HCT116 (cell line): ENCODE data around the gene CLN5. TPM values are rescaled to one million over a fixed set of nuclear protein-coding genes. Genes with fewer than 3 reads are reported as not detected.

ENCODE experiments used
- ATAC-seq: fragments of 200-7000 bp; cut with Tn5 transposase; 2 replicates; pipeline ENCODE4 v1.9.1; 2020; ENCODE audit warnings: mild to moderate bottlenecking, moderate library complexity
- BruUV-seq: library from RNA; stranded (reverse); fragments of 400-500 nt; replicated peaks from 2 replicates; lab custom pipeline; 2021; lab: Mats Ljungman, UMichigan
- CTCF ChIA-PET: fragments of 300-600 bp; sonication (Branson Sonifier 250); formaldehyde crosslinking; loops from one replicate; lab custom pipeline; 2021; ENCODE audit warnings: antibody characterized with exemption; lab: Charles Lee
- POLR2A ChIA-PET: fragments of 300-600, 350-600 bp; sonication (Branson Sonifier 250); formaldehyde crosslinking; loops from one replicate; lab custom pipeline; 2021; ENCODE audit warnings: antibody characterized with exemption; lab: Charles Lee
- RAD21 ChIA-PET, 2 experiments: fragments of 300-600 bp; sonication (Branson Sonifier 250); formaldehyde crosslinking; loops; one replicate each; lab custom pipeline; 2023; ENCODE audit warnings: low total read pairs in 2 of 2; ENCODE audit not compliant: uncharacterized antibody in 2 of 2, unreplicated experiment in 2 of 2, low non-redundant PET in 1 of 2; lab: Charles Lee
- DNase-seq: peaks from one replicate; pipeline ENCODE4 v3.0.0-alpha.2; 2010; ENCODE audit warnings: low read depth, low spot score
- H2AFZ ChIP-seq: fragments of 200-600 bp; shearing (Covaris generic), sonication (generic); 2 replicates; pipeline ENCODE4 v1.6.1; 2017; ENCODE audit warnings: low read depth, mixed run types, mixed read lengths, antibody characterized with exemption, low read length; ENCODE audit not compliant: poor library complexity, severe bottlenecking
- H3K27ac ChIP-seq: 2 replicates; pipeline ENCODE4 v1.5.1; 2012; ENCODE audit warnings: low read depth, low read length
- H3K27me3 ChIP-seq: fragments of 200-600 bp; sonication (generic); 2 replicates; pipeline ENCODE4 v1.6.1; 2016; ENCODE audit warnings: mixed run types, low read length, mixed read lengths; ENCODE audit not compliant: insufficient read depth
- H3K36me3 ChIP-seq, 2 experiments: fragments of 200-500 bp in 1 of 2; fragments of 200-600 bp in 1 of 2; sonication (Bioruptor generic) in 1 of 2; sonication (generic) in 1 of 2; 2 replicates each; pipeline versions ENCODE4 v1.5.1 to v1.6.1; 2014 to 2016; ENCODE audit warnings: low read length in 2 of 2, inconsistent platforms in 1 of 2, mixed read lengths in 1 of 2, mixed run types in 1 of 2; ENCODE audit not compliant: insufficient read depth in 2 of 2, control insufficient read depth in 1 of 2
- H3K4me1 ChIP-seq, 2 experiments: fragments of 200-600 bp in 1 of 2; sonication (generic) in 1 of 2; 2 replicates each; pipeline versions ENCODE4 v1.5.1 to v1.6.1; 2012 to 2017; ENCODE audit warnings: low read length in 2 of 2, inconsistent platforms in 1 of 2, mild to moderate bottlenecking in 1 of 2, mixed read lengths in 1 of 2, mixed run types in 1 of 2, moderate library complexity in 1 of 2; ENCODE audit not compliant: insufficient read depth in 2 of 2, control insufficient read depth in 1 of 2
- H3K4me2 ChIP-seq: fragments of 200-600 bp; sonication (generic); 2 replicates; pipeline ENCODE4 v1.6.1; 2017; ENCODE audit warnings: mixed run types, low read length, mixed read lengths
- H3K4me3 ChIP-seq, 2 experiments: fragments of 200-600 bp in 1 of 2; sonication (generic) in 1 of 2; replicated peaks in 1 of 2; 2 replicates each; pipeline ENCODE4 v1.5.1; 2011 to 2016; ENCODE audit warnings: low read length in 2 of 2, control low read depth in 1 of 2, low read depth in 1 of 2, mild to moderate bottlenecking in 1 of 2, mixed read lengths in 1 of 2, mixed run types in 1 of 2
- H3K79me2 ChIP-seq: fragments of 200-600 bp; sonication (generic); 2 replicates; pipeline ENCODE4 v1.6.1; 2017; ENCODE audit warnings: mild to moderate bottlenecking, mixed run types, low read length, moderate library complexity, mixed read lengths; ENCODE audit not compliant: insufficient read depth
- H3K9ac ChIP-seq: fragments of 200-600 bp; sonication (generic); 2 replicates; pipeline ENCODE4 v1.6.1; 2016; ENCODE audit warnings: low read length, mixed read lengths
- H3K9me2 ChIP-seq: fragments of 200-600 bp; sonication (generic), shearing (Covaris generic); 2 replicates; pipeline ENCODE4 v1.6.1; 2017; ENCODE audit warnings: mixed run types, mild to moderate bottlenecking, moderate library complexity; ENCODE audit not compliant: insufficient read depth
- H3K9me3 ChIP-seq, 2 experiments: fragments of 200-500 bp in 1 of 2; fragments of 200-600 bp in 1 of 2; sonication (Bioruptor generic) in 1 of 2; sonication (generic) in 1 of 2; 2 replicates each; pipeline ENCODE4 v1.6.1; 2014 to 2017; ENCODE audit warnings: low read length in 2 of 2, mixed read lengths in 2 of 2, inconsistent platforms in 1 of 2, low read depth in 1 of 2, mild to moderate bottlenecking in 1 of 2, mixed run types in 1 of 2, moderate library complexity in 1 of 2; ENCODE audit not compliant: control insufficient read depth in 1 of 2, insufficient read depth in 1 of 2
- H4K20me1 ChIP-seq: fragments of 200-600 bp; sonication (generic), shearing (Covaris generic); 2 replicates; pipeline ENCODE4 v1.6.1; 2017; ENCODE audit warnings: mixed run types, mild to moderate bottlenecking, moderate library complexity; ENCODE audit not compliant: insufficient read depth
- CBX3 ChIP-seq: IDR thresholded peaks from 2 replicates; pipeline ENCODE4 v1.6.1; 2012; ENCODE audit warnings: low read depth
- CEBPB ChIP-seq: IDR thresholded peaks from 2 replicates; pipeline ENCODE4 v1.6.1; 2012; ENCODE audit warnings: low read depth
- ELF1 ChIP-seq: IDR thresholded peaks from 2 replicates; pipeline ENCODE4 v1.6.1; 2012; ENCODE audit warnings: low read depth, borderline replicate concordance
- EZH2 ChIP-seq: fragments of 200-600 bp; sonication (generic); IDR thresholded peaks from 2 replicates; pipeline ENCODE4 v1.6.1; 2017; ENCODE audit warnings: antibody characterized with exemption, mixed run types
- JUND ChIP-seq: IDR thresholded peaks from 2 replicates; pipeline ENCODE4 v1.6.1; 2012
- YY1 ChIP-seq: IDR thresholded peaks from 2 replicates; pipeline ENCODE4 v1.6.1; 2011; ENCODE audit warnings: low read length, low read depth, moderate library complexity, mild to moderate bottlenecking; ENCODE audit not compliant: insufficient replicate concordance; ENCODE audit errors: extremely low read depth
- intact Hi-C: fragments of 100-400 bp; cut with micrococcal nuclease; formaldehyde crosslinking; loops from 2 replicates; pipeline ENCODE4 v1.10.0; 2022
- total RNA-seq: library from RNA; stranded (reverse); gene quantifications from one replicate; pipeline ENCODE4 v1.2.1, GENCODE V29; 2021; ENCODE audit not compliant: unreplicated experiment
- TF ChIP-seq, protein P1 (sequence below), 3 experiments: fragments of 200-600 bp in 1 of 3; sonication (generic) in 1 of 3; IDR thresholded peaks in 2 of 3; conservative IDR thresholded peaks in 1 of 3; 2 replicates each; pipeline ENCODE4 v1.5.1; 2012 to 2017; ENCODE audit warnings: low read depth in 2 of 3, low read length in 2 of 3, antibody characterized with exemption in 1 of 3, borderline replicate concordance in 1 of 3, control low read depth in 1 of 3, mild to moderate bottlenecking in 1 of 3, mixed read lengths in 1 of 3, mixed run types in 1 of 3, moderate library complexity in 1 of 3; ENCODE audit not compliant: insufficient read depth in 1 of 3
- TF ChIP-seq, protein P2 (sequence below): IDR thresholded peaks from 2 replicates; pipeline ENCODE4 v1.6.1; 2011; ENCODE audit warnings: mild to moderate bottlenecking, low read length, moderate library complexity; ENCODE audit not compliant: insufficient replicate concordance; ENCODE audit errors: extremely low read depth
- TF ChIP-seq, protein P3 (sequence below): IDR thresholded peaks from 2 replicates; pipeline ENCODE4 v1.6.1; 2012

Gene CLN5
- total RNA-seq, 1 experiment from 2014 or later, result 21.4 TPM

DNA sequence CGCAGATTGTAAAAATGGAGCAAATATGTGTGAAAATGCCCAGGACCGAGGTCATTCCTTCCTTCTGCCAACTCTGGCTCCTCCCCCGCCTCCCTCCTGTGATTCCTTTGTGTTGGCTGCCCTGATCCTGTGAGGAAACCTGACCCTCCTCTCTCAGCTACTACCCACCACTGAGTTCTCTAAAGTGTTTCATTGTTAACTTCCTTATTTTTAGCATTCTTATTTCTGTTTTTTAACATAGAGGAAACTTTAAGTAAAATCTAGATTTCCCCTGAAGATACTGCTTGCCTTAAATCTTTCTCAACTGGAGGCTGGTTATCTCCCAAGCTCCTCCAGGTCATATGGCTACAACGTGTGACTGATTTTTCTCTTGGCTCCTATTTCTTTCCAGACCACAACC lies 56.8 kb downstream of the CLN5 start:
- no peaks in the 10 kb centered on the region for H3K4me1 ChIP-seq
- TF ChIP-seq ELF1 (no peak), YY1 (no peak), CEBPB (no peak)
- H3K27ac ChIP-seq, result no peak overlapping the region
- no peaks in the 10 kb centered on the region for H3K9me3 ChIP-seq
- intact Hi-C loops, result no loop called here
- ATAC-seq (no peak), DNase-seq (no peak)
- no peak overlapping the region for H3K9ac ChIP-seq
- ChIA-PET RAD21 (no interaction called here), CTCF (no interaction called here), POLR2A (no interaction called here)
- no peaks in the 10 kb centered on the region for H3K27me3 ChIP-seq
- BruUV-seq, result no TSS peak
- H2AFZ ChIP-seq, result no peak overlapping the region
- no peaks in the 10 kb centered on the region for H4K20me1 ChIP-seq
- no peak overlapping the region for H3K4me3 ChIP-seq
- peaks cover 10 to 17% of the 10 kb centered on the region in 2 experiments; a peak in 3 of 4 replicates for H3K36me3 ChIP-seq
- no peak overlapping the region for H3K4me2 ChIP-seq
- H3K9me2 ChIP-seq, result no peaks in the 10 kb centered on the region
- H3K79me2 ChIP-seq, result no peaks in the 10 kb centered on the region

DNA sequence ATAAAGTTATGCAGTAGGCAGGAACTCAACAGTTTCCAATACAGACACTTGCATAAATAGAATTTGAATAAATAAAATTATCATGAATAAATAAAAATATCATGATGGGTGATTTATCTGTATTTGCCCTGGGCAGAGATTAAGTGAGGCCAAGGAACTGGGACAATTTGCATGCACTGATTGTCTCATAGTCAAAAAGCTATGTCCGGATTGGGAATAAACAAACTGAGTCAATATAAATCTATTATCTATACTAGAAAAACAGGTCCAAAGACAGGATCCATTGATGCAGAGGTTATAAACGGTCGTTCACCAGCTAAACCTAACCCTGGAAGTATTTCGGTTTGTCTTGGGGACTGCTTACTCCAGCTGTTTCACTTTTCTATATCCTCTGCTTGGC lies 61.3 kb downstream of the CLN5 start:
- intact Hi-C loops, result no loop called here

More for the DNA sequence above, 61.3 kb downstream of the CLN5 start:
- POLR2A ChIA-PET, result no interaction called here
- Histone ChIP-seq H4K20me1 (no peaks in the 10 kb centered on the region), H3K9me3 (no peaks in the 10 kb centered on the region), H3K9ac (no peak overlapping the region), H3K4me3 (no peak overlapping the region), H3K27ac (no peak overlapping the region), H3K9me2 (no peaks in the 10 kb centered on the region), H3K27me3 (no peaks in the 10 kb centered on the region), H3K4me1 (no peaks in the 10 kb centered on the region), H3K4me2 (no peak overlapping the region), H2AFZ (no peak overlapping the region), H3K79me2 (no peaks in the 10 kb centered on the region), H3K36me3 (peaks cover 11 to 14% of the 10 kb centered on the region in 2 experiments; a peak in 2 of 4 replicates)
- no TSS peak for BruUV-seq
- no peak for DNase-seq
- ATAC-seq, result no peak
- CTCF ChIA-PET, result no interaction called here
- no peak for TF ChIP-seq YY1
- TF ChIP-seq EZH2, result no peak
- TF ChIP-seq, protein P1, sequence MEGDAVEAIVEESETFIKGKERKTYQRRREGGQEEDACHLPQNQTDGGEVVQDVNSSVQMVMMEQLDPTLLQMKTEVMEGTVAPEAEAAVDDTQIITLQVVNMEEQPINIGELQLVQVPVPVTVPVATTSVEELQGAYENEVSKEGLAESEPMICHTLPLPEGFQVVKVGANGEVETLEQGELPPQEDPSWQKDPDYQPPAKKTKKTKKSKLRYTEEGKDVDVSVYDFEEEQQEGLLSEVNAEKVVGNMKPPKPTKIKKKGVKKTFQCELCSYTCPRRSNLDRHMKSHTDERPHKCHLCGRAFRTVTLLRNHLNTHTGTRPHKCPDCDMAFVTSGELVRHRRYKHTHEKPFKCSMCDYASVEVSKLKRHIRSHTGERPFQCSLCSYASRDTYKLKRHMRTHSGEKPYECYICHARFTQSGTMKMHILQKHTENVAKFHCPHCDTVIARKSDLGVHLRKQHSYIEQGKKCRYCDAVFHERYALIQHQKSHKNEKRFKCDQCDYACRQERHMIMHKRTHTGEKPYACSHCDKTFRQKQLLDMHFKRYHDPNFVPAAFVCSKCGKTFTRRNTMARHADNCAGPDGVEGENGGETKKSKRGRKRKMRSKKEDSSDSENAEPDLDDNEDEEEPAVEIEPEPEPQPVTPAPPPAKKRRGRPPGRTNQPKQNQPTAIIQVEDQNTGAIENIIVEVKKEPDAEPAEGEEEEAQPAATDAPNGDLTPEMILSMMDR (IDR thresholded peaks at IDR 0.05 in 2 of 3, conservative IDR thresholded peaks at IDR 0.05 in 1 of 3; ENCODE audit: borderline replicate concordance in 1 of 3, insufficient read depth in 1 of 3, low read depth in 2 of 3, low read length in 2 of 3), result no peak
- TF ChIP-seq, protein P2, sequence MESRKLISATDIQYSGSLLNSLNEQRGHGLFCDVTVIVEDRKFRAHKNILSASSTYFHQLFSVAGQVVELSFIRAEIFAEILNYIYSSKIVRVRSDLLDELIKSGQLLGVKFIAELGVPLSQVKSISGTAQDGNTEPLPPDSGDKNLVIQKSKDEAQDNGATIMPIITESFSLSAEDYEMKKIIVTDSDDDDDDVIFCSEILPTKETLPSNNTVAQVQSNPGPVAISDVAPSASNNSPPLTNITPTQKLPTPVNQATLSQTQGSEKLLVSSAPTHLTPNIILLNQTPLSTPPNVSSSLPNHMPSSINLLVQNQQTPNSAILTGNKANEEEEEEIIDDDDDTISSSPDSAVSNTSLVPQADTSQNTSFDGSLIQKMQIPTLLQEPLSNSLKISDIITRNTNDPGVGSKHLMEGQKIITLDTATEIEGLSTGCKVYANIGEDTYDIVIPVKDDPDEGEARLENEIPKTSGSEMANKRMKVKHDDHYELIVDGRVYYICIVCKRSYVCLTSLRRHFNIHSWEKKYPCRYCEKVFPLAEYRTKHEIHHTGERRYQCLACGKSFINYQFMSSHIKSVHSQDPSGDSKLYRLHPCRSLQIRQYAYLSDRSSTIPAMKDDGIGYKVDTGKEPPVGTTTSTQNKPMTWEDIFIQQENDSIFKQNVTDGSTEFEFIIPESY, result no peak
- no peak for TF ChIP-seq CBX3
- TF ChIP-seq CEBPB, result no peak
- no peak for TF ChIP-seq ELF1
- TF ChIP-seq, protein P3, sequence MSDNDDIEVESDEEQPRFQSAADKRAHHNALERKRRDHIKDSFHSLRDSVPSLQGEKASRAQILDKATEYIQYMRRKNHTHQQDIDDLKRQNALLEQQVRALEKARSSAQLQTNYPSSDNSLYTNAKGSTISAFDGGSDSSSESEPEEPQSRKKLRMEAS, result no peak
- no peak for TF ChIP-seq JUND
- RAD21 ChIA-PET, result no interaction called here
